ENCODE data around the gene TREX2. TPM values are rescaled to one million over a fixed set of nuclear protein-coding genes. Genes with fewer than 3 reads are reported as not detected.

TREX2 gene
- polyA plus RNA-seq, 4 donors = 0.45 to 0.81 (median 0.47) TPM; not detected in 1

DNA sequence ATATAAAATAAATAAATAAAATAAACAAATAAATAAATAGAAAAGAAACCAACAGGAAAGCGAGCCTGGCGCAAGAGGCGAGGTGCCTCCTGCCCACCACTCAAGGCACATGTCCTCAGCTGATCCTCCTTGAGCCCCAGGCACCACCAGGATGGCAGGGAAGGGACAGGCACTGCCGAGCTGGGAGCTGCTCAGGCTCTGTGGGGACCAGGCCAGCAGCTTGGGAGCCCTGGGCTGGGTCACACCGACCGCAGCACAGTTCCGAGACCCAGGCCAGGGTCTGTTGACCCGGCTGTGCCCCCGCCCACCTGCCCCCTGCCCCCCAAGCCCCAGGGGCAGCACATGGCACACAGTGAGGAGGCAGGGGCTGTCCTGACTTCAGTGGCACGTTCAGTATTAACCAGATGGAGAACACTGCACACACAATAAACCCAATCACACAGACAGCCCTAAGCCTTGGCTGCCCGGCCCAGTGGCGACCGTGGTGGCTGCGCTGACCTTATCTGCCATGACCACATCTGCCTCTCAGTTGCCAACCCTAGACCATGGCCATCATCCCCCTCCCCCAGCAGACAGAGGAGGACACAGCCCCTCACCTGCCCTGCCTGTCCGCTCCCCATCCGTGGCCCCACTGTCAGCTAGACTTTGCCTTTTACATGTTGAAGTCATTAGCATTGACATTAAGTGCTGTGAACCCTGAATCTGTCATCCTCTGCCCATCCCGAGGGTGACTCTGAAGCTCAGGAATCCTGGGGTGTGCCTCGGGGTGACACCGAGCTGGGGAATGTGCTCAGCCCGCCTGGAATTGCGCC, 2.9 kb upstream of the TREX2 start:
- Histone ChIP-seq H3K4me1 (ENCODE audit: control insufficient read depth in 3 of 3, insufficient read depth in 2 of 3, low read depth in 1 of 3, low read length in 2 of 3) (no peaks in the 10 kb centered on the region), H3K36me3 (ENCODE audit: control insufficient read depth in 3 of 3, insufficient read depth in 2 of 3, low read depth in 1 of 3, low read length in 3 of 3) (peaks cover 0 to 17% (median 5%) of the 10 kb centered on the region in 3 donors), H3K27me3 (ENCODE audit: control insufficient read depth in 3 of 3, insufficient read depth in 3 of 3, low read length in 3 of 3) (no peaks in the 10 kb centered on the region), H3K27ac (ENCODE audit: low read depth in 1 of 3, low read length in 2 of 3) (no peak overlapping the region), H3K9me3 (ENCODE audit: control insufficient read depth in 2 of 2, insufficient read depth in 1 of 2, low read depth in 1 of 2, low read length in 1 of 2) (no peaks in the 10 kb centered on the region), H3K4me3 (ENCODE audit: low read depth in 1 of 3, low read length in 3 of 3) (no peak overlapping the region)
- DNase-seq = peak in 1 of 2 donors; percentile 40
- 88 to 96% (median 95%) methylated on average over 14 to 21 of the region's 21 CpGs for WGBS, 3 donors
- FAIRE-seq = no peak

DNA sequence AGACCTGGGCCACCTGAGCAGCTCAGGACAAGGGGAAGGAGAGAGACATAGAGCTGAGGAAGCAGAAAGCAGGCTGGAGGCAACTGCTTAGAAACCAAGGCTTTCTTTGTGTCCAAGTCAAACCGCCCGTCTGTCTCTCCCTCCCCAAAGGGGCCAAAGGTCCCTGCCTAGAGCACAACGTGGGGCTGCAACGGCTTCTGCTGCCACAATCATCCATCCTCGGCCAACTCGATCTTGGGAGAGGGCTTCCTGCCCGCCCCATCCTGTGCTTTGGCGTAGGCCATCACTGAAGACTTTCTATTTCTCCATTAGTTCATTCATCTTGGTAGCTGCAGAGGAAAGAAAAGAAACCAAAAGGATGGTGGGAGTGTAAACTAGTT, 1.7 kb upstream of the TREX2 start:
- 58 to 74% (median 68%) methylated on average over 8 of the region's 8 CpGs for WGBS, 3 donors
- DNase-seq = no peak
- FAIRE-seq = no peak
- Histone ChIP-seq H3K36me3 (ENCODE audit: control insufficient read depth in 3 of 3, insufficient read depth in 2 of 3, low read depth in 1 of 3, low read length in 3 of 3) (peaks cover 0 to 17% (median 5%) of the 10 kb centered on the region in 3 donors), H3K9me3 (ENCODE audit: control insufficient read depth in 2 of 2, insufficient read depth in 1 of 2, low read depth in 1 of 2, low read length in 1 of 2) (no peaks in the 10 kb centered on the region), H3K27me3 (ENCODE audit: control insufficient read depth in 3 of 3, insufficient read depth in 3 of 3, low read length in 3 of 3) (no peaks in the 10 kb centered on the region), H3K4me3 (ENCODE audit: low read depth in 1 of 3, low read length in 3 of 3) (no peak overlapping the region), H3K27ac (ENCODE audit: low read depth in 1 of 3, low read length in 2 of 3) (no peak overlapping the region), H3K4me1 (ENCODE audit: control insufficient read depth in 3 of 3, insufficient read depth in 2 of 3, low read depth in 1 of 3, low read length in 2 of 3) (no peaks in the 10 kb centered on the region)

DNA sequence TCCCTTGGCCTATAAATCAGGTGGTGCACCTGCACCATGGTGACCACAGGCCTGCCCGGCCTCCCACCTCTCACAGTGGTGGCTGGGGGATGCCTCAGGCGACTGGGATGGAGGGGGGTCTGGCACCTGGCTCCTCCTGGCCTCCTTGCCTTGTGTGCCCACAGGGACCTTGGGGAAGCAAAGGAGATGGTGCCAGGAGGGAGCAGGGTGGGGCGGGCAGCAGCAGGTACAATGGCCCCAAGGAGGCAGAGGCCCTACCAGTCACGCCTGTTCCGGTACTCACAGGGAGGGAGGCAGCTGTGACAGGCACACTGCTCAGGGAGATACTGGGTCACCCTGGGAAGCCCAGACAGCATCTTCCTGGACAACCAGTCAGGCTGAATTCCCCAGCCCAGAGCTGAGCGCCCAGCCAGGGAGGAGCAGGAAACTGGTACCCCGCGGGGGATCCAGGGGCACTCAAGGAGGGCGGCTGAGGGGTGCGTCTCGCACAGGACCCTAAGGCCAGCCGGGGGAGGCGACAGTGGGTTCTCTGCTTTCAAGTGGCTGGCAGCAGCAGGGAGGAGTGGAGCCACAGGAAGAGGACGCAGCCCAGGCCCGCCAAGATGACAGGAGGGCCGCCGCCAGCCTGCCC, 1.2 kb upstream of the TREX2 start:
- FAIRE-seq (no peak), DNase-seq (no peak)
- Histone ChIP-seq H3K27ac (ENCODE audit: low read depth in 1 of 3, low read length in 2 of 3) (no peak overlapping the region), H3K27me3 (ENCODE audit: control insufficient read depth in 3 of 3, insufficient read depth in 3 of 3, low read length in 3 of 3) (no peaks in the 10 kb centered on the region), H3K4me1 (ENCODE audit: control insufficient read depth in 3 of 3, insufficient read depth in 2 of 3, low read depth in 1 of 3, low read length in 2 of 3) (no peaks in the 10 kb centered on the region), H3K9me3 (ENCODE audit: control insufficient read depth in 2 of 2, insufficient read depth in 1 of 2, low read depth in 1 of 2, low read length in 1 of 2) (no peaks in the 10 kb centered on the region), H3K36me3 (ENCODE audit: control insufficient read depth in 3 of 3, insufficient read depth in 2 of 3, low read depth in 1 of 3, low read length in 3 of 3) (peaks cover 0 to 17% (median 5%) of the 10 kb centered on the region in 3 donors), H3K4me3 (ENCODE audit: low read depth in 1 of 3, low read length in 3 of 3) (no peak overlapping the region)
- 87 to 95% (median 92%) methylated on average over 13 to 17 of the region's 17 CpGs for WGBS, 3 donors

DNA sequence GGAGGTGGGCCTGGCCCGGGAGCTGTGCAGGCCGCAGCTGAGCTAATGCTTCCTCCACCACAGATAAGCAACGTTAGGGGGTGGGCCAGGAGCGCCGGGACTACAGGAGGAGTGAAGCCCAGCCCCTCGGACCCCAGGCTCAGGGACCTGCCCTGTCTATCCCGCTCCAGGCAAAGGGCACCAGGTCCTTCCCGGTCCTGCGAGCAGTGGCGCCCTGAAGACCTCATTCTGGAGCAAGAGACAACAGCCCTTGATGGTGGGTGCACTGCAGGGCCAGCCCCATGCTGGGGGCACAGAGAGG, 730 bp upstream of the TREX2 start:
- no peak overlapping the region for H3K27ac ChIP-seq (ENCODE audit: low read depth in 1 of 3, low read length in 2 of 3)
- no peaks in the 10 kb centered on the region for H3K27me3 ChIP-seq (ENCODE audit: control insufficient read depth in 3 of 3, insufficient read depth in 3 of 3, low read length in 3 of 3)
- H3K36me3 ChIP-seq (ENCODE audit: control insufficient read depth in 3 of 3, insufficient read depth in 2 of 3, low read depth in 1 of 3, low read length in 3 of 3) = peaks cover 0 to 15% (median 5%) of the 10 kb centered on the region in 3 donors
- no peaks in the 10 kb centered on the region for H3K9me3 ChIP-seq (ENCODE audit: control insufficient read depth in 2 of 2, insufficient read depth in 1 of 2, low read depth in 1 of 2, low read length in 1 of 2)
- FAIRE-seq (no peak), DNase-seq (no peak)
- H3K4me1 ChIP-seq (ENCODE audit: control insufficient read depth in 3 of 3, insufficient read depth in 2 of 3, low read depth in 1 of 3, low read length in 2 of 3) = no peaks in the 10 kb centered on the region
- 71 to 74% (median 73%) methylated on average over 6 to 10 of the region's 10 CpGs for WGBS, 3 donors
- no peak overlapping the region for H3K4me3 ChIP-seq (ENCODE audit: low read depth in 1 of 3, low read length in 3 of 3)

DNA sequence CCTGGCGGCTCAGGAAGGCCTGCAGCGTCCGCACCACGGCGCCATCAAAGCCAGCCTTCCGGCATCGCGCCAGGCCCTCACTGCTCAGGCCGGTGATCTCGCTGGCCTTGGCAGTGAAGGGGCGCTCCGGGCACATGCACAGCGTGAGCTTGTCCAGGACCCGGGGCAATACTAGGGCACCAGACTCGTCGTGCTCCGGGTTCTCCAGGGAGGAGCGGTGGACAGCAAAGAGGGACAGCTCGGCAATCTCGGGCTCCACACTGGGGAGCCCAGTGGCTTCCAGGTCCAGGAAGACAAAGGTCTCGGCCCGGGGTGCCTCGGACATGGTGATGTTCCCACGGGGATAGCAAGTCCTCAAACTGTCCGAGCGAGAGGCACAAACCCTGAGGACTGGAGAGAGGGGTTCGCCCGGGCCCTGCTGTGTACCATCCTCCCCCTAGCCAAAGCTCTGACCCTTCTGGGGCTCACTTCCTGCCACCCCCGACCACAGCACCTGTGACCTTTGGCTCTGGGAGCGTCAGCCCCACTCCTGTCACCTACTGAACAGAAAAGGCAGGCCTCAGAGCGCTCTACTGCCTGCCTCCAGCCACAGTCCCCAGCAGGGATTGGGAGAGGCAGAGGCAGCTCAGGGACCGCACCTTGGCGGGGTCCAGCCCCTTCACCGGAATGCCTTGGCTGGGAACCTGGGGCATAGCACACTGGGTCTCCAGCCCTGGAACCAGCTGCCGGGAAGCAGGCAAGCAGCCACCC, 575 bp downstream of the TREX2 start:
- peaks cover 0 to 12% (median 3%) of the 10 kb centered on the region in 3 donors for H3K36me3 ChIP-seq (ENCODE audit: control insufficient read depth in 3 of 3, insufficient read depth in 2 of 3, low read depth in 1 of 3, low read length in 3 of 3)
- FAIRE-seq (no peak), DNase-seq (no peak)
- WGBS, 3 donors = 64 to 90% (median 87%) methylated on average over 27 to 35 of the region's 35 CpGs
- H3K27me3 ChIP-seq (ENCODE audit: control insufficient read depth in 3 of 3, insufficient read depth in 3 of 3, low read length in 3 of 3) = peaks cover 0 to 2% (median 0%) of the 10 kb centered on the region in 3 donors
- no peaks in the 10 kb centered on the region for H3K4me1 ChIP-seq (ENCODE audit: control insufficient read depth in 3 of 3, insufficient read depth in 2 of 3, low read depth in 1 of 3, low read length in 2 of 3)
- H3K27ac ChIP-seq (ENCODE audit: low read depth in 1 of 3, low read length in 2 of 3) = no peak overlapping the region
- H3K4me3 ChIP-seq (ENCODE audit: low read depth in 1 of 3, low read length in 3 of 3) = no peak overlapping the region
- no peaks in the 10 kb centered on the region for H3K9me3 ChIP-seq (ENCODE audit: control insufficient read depth in 2 of 2, insufficient read depth in 1 of 2, low read depth in 1 of 2, low read length in 1 of 2)

DNA sequence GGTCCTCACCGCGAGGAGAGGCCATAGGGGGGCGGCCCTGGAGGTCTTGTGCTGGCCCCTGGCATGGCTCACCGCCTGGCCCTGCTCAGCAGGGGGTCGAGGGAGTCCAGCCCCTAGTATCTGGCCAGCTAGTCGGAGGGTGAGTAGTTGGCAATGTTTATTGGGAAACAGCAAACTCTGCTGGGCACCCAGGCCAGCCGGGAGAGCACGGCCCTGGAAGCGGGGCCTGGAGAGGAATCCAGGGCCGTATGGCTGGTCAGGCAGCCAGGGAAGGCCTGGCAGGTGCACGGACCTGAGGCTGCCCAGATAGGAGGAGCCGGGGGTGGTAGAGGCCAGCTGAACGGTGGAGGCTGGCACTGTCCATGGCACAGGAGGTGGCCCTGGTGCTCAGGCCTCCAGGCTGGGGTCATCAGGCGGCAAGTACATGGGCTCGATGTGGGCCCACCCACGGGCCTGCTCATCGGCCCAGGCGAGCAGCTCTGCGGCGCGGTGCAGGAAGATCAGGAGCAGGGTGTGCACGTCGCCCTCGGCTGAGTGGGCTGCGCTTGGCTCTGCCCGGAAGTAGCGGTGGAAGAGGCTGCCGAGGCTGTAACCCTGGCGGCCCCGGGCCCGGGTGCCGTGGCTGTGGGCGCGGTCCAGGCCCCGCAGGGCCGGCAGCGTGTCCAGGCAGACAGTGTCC, 1.4 kb downstream of the TREX2 start:
- peaks cover 0 to 2% (median 0%) of the 10 kb centered on the region in 3 donors for H3K27me3 ChIP-seq (ENCODE audit: control insufficient read depth in 3 of 3, insufficient read depth in 3 of 3, low read length in 3 of 3)
- 83 to 90% (median 88%) methylated on average over 23 to 37 of the region's 37 CpGs for WGBS, 3 donors
- H3K36me3 ChIP-seq (ENCODE audit: control insufficient read depth in 3 of 3, insufficient read depth in 2 of 3, low read depth in 1 of 3, low read length in 3 of 3) = peaks cover 0 to 7% (median 0%) of the 10 kb centered on the region in 3 donors
- no peak for FAIRE-seq
- no peak overlapping the region for H3K4me3 ChIP-seq (ENCODE audit: low read depth in 1 of 3, low read length in 3 of 3)
- no peak overlapping the region for H3K27ac ChIP-seq (ENCODE audit: low read depth in 1 of 3, low read length in 2 of 3)
- no peaks in the 10 kb centered on the region for H3K4me1 ChIP-seq (ENCODE audit: control insufficient read depth in 3 of 3, insufficient read depth in 2 of 3, low read depth in 1 of 3, low read length in 2 of 3)
- H3K9me3 ChIP-seq (ENCODE audit: control insufficient read depth in 2 of 2, insufficient read depth in 1 of 2, low read depth in 1 of 2, low read length in 1 of 2) = no peaks in the 10 kb centered on the region
- DNase-seq = no peak

DNA sequence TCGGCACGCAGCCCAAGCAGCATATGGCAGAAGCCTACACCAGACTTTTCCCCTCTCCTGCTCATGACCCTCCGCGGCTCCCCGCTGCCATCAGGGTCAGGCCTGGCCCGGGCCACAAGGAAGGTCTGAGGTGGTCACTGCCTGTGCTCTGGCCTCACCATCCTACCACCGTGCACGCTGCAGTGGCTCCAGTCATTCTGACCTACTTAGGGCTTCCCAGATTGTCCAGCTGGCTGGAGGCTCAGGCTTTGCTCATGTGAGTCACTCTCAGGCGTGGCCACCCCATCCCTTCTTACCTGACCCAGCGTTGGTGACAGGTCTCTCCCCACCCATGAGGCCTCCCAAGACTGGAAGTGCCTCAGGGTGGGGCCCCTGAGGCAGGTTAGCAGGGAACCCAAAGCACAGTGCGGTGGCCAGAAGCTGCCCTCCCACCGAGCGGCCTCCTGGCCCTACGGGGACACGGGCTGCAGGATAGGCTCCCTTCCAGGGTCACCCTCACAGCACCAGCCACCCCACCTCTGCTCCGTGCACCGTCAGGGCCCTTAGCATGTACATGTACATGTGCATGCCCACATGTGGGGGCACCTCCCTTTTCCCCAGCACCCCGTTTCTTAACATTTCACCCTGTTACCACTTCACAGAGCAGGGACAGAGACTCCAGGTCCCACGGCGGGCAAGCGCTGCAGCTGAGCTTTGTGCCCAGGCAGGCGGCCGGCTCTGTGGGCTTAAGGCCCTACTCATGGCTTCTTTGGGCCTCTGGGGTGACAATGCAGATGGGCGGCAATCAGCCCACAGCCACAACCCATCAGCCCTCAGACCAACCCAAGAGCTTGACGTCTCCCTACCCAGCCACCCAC, 2.2 kb downstream of the TREX2 start:
- WGBS, 3 donors = 71 to 81% (median 79%) methylated on average over 19 to 25 of the region's 25 CpGs
- no peak for FAIRE-seq

More for the DNA sequence above, 2.2 kb downstream of the TREX2 start:
- H3K36me3 ChIP-seq (ENCODE audit: control insufficient read depth in 3 of 3, insufficient read depth in 2 of 3, low read depth in 1 of 3, low read length in 3 of 3) = peaks cover 0 to 6% (median 0%) of the 10 kb centered on the region in 3 donors
- H3K9me3 ChIP-seq (ENCODE audit: control insufficient read depth in 2 of 2, insufficient read depth in 1 of 2, low read depth in 1 of 2, low read length in 1 of 2) = no peaks in the 10 kb centered on the region
- H3K4me1 ChIP-seq (ENCODE audit: control insufficient read depth in 3 of 3, insufficient read depth in 2 of 3, low read depth in 1 of 3, low read length in 2 of 3) = no peaks in the 10 kb centered on the region
- no peak overlapping the region for H3K27ac ChIP-seq (ENCODE audit: low read depth in 1 of 3, low read length in 2 of 3)
- H3K4me3 ChIP-seq (ENCODE audit: low read depth in 1 of 3, low read length in 3 of 3) = no peak overlapping the region
- H3K27me3 ChIP-seq (ENCODE audit: control insufficient read depth in 3 of 3, insufficient read depth in 3 of 3, low read length in 3 of 3) = peaks cover 0 to 2% (median 0%) of the 10 kb centered on the region in 3 donors
- no peak for DNase-seq
